ENCODE data around the gene HAGH.
A peak's percentile ranks its signal among the peaks of the same experiment; 100 is the strongest.

Gene HAGH

DNA sequence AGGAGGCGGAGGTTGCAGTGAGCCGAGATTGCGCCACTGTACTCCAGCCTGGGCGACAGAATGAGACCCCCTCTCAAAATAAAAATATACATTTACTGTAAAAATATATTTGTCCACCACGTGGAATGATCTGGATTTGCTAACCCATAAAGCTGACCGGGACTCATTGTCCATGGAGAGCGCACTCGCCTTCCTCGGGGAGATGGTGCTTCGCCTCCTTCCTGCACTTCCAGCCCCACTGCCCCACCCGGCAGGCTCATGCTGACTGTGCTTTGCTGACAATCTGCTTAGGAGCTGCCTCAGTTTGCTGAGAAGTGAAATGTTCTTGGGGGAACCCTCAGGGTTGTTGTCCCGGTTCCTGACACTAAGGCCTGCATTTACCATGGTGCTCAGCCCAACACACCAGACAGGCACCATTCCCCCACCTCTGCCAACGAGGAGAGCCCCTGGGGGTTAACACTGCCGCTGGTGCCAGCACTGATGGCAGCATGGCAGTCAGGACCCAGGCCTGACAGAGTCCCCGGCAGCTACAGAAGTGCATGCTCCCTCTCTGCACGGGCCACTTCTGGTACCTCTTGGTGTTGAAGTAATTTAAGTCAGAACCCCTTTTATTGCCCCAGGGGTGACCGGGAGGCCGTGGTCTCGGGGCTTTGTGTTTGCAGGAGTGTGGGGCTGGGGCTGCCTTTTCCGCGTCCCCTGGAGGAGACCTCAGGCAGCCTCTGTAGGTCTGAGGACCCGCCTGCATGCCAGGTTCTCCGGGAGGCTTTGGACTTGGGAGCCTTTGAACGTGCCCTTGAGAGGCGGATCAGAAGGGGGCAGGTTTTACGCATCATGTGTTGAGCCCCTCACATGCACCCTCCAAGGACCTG is 41.4 kb downstream of the HAGH start:
- no peak for DNase-seq

DNA sequence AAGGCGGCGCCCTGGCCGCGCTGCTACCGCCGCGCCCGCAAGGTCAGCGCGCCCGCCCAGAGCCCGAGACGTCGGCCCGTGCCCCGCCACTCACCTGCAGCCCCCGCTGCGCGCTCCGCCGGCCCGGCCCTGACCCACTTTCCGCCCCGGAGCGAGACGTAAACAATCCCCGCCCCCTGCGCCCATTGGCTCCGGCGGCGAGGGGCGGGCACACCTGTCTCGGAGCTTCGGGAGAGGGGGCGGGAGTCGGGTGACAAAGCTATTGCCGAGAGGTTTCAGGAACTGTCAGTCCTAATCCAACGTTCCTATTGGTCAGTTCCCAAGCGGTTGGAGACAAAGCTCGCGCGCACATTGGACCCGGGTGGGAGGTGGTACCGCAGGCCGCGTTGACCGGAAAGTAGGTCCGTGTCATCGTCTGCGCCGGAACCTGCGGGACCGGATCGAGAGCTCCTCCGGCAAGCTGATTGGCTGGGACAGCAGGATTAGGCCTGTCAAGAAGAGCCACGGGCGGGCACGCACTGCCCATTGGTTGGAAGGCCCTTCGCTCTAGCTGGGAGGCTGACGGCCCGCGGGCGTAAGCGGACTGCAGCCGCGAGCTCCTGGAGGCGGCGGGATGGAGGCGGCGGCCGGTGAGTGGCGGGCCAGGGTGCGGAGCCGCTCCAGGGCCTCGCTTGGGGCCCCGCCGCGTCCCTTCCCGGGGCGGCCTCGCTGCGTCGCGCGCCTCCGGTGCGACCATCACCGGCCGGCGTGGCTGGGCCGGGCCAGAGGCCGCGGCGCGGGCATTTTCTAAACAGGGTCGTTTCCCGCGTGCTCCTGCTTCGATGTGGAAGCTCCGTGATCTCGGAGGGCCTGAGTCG is 44.0 kb downstream of the HAGH start, which contains the start of the genes NUBP2 and SPSB3:
Gene NUBP2, plus strand, starts transcription at position 553 of the 857 bp plus-strand sequence. Its CDS starts 61 bp downstream, at position 614.
Gene SPSB3, minus strand, starts transcription at position 164 of the 857 bp plus-strand sequence. CDS start 1,088 bp downstream, outside the sequence.
- peak; percentile 100 for DNase-seq

GRCh38 chr16:1781758-1782407 is 44.7 kb downstream of the HAGH start:
- peak; percentile 66 for DNase-seq

DNA sequence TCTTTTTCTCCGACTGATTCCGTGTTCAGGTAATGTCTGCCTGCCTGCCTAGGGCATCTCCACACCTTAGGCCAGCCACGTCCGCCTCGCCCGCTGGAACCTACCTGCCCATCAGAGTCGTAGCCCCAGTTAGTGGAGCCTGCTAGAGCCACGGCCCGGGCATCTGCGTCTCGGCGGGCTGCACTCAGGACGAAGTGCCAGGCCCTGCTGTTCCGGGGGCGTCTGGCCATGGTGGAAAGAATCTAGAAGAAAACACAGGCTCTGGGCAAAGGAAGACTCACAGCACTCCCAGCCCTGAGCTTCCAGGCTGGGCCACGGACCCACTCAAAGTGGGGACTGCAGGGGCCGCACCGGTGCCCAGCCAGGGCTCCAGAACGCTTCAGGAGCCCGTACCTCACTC is 45.4 kb downstream of the HAGH start:
- no peak for DNase-seq

DNA sequence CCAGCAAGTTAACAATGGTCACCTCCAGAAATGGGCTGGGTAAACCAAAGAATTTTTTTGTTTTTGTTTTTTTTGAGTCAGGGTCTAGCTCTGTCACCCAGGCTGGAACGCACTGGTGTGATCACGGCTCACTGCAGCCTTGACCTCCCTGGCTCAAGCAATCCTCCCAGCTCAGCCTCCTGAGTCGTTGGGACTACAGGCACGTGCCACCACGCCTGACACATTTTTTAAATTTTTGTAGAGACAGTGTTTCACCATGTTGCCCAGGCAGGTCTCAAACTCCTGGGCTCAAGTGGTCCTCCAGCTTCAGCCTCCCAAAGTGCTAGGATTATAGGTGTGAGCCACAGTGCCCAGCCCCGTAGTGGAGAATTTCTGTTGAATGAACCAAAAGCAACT is 46.0 kb downstream of the HAGH start:
- DNase-seq: no peak

GRCh38 chr16:1779741-1780676 is 46.6 kb downstream of the HAGH start:
- no peak for DNase-seq

DNA sequence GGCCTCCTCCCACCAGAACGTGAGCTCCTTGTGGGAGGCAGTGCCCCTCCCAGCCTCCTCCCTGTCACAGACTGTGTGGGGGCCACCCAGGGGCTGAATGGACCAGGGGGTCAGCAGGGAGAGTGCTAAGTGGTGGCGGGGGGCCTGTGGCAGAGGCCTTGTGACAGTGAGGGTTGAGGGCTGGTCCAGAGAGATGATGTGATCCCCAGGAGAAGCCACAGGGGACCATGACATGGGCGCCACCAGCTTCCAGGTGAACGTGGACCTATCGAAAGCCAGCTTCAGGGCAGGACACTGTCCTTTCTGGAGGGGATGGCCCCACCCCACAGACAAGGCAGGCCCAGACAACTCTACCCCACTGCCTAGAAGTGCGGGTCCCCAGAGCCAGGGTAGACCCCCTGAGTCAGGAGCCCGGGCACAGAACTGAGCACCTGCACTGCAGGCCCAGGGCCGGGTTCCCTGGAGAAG is 47.4 kb downstream of the HAGH start:
- DNase-seq: no peak

- no peak for DNase-seq
Observed at GRCh38 chr16:1778200-1779179, 48.1 kb downstream of the HAGH start.

GRCh38 chr16:1777375-1778199 is 49.0 kb downstream of the HAGH start:
- no peak for DNase-seq

GRCh38 chr16:1776991-1777374 is 49.6 kb downstream of the HAGH start:
- DNase-seq: no peak

- no peak for DNase-seq
Observed at GRCh38 chr16:1776672-1776955, 50.0 kb downstream of the HAGH start.

DNA sequence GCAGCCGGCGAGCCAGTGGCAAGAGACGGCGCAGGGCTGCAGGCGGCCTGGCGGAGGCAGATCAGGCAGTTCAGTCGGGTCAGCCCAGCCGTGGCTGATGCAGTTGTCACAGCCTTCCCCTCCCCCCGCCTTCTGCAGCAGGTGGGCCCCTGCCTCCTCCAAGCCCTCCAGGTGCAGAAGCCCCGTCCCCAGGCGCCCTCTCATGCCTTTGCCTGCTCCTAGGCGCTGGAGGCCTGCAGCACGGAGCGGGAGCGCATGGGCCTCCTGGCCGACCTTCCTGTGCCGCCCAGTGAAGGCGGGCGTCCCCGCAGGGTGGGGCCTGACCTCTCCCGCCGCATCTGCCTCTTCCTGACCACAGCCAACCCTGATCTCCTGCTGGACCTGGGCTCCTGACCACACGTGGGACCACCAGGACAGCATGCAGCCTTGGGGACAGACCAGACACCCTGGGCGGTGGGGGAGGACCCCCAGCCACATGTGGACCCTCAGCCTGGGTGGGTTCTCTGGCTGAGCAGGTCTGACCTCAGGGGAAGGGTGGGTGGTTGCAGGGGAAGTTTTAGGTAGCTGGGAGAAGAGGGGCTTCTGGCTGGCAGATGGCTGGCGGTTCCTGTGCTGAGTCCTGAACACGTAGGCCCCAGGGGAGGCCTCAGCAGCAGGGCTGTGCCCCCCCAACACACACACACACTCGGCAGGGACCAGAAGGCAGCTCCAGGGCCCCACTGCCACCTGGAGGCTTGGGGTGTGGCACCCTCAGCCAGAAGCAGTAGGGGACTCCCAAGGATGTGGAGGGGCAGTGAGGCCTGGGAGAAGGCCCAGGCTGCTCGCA is 50.6 kb downstream of the HAGH start:
- no peak for DNase-seq

DNA sequence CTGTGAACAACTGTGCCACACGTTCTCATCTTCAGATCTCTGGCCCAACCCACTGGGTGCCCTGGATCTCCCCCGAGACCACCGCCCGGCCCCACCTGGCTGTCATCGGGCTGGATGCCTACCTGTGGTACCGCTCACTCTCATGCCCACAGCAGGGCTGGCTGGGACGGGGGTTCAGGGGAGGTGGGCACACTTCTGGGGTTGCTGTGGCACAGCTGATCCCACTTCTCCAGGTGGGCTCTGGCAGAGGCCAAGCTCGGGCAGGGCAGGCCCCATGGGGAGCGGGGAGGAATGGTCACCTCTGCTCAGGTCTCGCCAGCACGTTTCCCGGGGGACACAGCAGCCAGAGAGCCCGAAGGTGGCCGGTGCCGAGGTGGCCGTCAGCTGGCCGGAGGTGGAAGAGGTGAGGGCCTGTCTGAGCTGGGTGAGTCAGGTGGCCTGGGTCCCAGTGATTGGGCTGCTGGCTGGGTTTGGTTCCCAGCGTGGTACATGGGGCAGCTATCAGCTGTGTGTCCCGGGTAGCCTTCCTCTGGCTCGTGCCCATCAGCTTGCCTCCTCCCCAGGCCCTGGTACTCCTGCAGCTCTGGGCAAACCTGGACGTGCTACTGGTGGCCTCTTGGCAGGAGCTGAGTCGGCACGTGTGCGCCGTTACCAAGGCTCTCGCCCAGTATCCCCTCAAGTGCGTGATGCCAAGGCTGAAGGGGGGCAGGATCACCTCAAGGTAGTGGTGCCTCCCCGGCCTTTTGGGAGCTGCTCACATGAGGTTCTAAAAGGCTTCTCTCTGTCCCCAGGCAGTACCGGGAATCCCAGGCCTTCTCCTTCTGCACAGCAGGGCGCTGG is 51.4 kb downstream of the HAGH start:
- no peak for DNase-seq

GRCh38 chr16:1774448-1774780 is 52.2 kb downstream of the HAGH start:
- no peak for DNase-seq

GRCh38 chr16:1773703-1774447 is 52.8 kb downstream of the HAGH start:
- DNase-seq: peak; percentile 75

DNA sequence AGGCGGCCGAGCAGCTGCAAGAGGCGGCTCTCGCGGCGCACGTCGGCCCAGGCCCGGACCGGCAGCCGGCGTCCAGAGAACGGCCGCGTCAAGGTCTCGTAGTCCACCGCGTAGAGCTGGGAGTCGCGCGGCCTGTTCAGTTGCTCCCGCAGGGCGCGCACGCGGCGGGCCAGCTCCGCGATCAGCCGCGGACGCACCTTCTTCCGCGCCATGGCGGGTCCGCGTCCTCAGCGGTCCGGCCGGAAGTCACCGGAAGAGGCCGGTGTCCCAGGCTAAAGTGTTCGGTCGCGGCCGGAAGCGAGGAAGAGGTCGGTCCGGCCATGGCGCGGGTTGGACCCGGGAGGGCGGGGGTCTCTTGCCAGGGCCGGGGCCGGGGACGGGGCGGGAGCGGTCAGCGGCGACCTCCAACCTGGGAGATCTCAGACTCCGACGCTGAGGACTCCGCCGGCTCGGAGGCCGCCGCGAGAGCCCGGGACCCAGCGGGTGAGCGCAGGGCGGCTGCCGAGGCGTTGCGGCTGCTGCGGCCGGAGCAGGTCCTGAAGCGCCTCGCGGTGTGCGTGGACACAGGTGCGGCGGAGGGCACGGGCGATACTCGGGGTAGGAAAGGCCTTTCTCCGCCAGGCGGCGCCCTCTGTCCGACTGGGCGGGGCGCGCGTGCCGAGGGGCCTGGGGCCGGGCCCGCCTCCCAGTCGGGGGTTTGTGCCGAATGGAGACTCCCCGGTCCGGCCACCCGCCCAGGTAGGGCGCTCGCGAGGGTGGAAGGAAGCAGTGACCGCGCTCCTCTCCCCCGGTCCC is 53.5 kb downstream of the HAGH start, which contains the start of gene MRPS34:
Gene MRPS34, minus strand, starts transcription at position 227 of the 795 bp plus-strand sequence. Its CDS starts 15 bp downstream, at position 212.
- peak; percentile 95 for DNase-seq

Measured in hematopoietic multipotent progenitor cell treated with erythropoietin and hydrocortisone succinate and interleukin-3 and kit ligand, for 4 days (in vitro differentiated cells).